HG03280 (cell line): Measurements from ENCODE around the gene NPIPB12.
"Not testable (repeated sequence)": the region's sequence is repeated elsewhere in the genome, so short reads cannot be mapped to it uniquely, and the experiment has no call there.

ENCODE experiments used
- ATAC-seq: cut with Tn5 transposase; IDR thresholded peaks from one replicate; pipeline ENCODE4 v1.9.1; 2021; ENCODE audit warnings: mild to moderate bottlenecking, moderate library complexity; ENCODE audit not compliant: unreplicated experiment

NPIPB12 gene

GRCh38 chr16:29506308-29506707 lies at the start of gene NPIPB12:
NPIPB12 (minus strand) TSS chr16:29506408.
- ATAC-seq, result not testable (repeated sequence)

DNA sequence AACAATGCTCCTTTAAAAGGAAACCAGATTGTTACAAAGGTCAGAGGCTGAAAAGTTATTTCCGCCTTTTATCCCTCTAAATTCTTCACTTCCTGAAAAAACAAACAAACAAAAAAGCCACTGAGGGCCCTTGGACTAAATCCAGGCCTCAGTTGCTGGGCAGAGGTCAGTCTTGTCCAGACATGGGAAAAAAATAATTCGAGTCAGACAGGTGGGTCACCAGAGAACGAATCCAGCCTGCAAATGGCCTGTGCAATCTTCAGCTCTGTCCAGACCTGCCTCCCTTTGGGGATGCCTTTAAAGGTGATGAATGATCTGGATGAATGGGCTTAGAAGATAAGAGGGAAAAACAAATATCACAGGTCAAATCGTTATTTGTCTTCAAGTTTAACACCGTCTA lies 15.3 kb upstream of the NPIPB12 start:
- not testable (repeated sequence) for ATAC-seq

DNA sequence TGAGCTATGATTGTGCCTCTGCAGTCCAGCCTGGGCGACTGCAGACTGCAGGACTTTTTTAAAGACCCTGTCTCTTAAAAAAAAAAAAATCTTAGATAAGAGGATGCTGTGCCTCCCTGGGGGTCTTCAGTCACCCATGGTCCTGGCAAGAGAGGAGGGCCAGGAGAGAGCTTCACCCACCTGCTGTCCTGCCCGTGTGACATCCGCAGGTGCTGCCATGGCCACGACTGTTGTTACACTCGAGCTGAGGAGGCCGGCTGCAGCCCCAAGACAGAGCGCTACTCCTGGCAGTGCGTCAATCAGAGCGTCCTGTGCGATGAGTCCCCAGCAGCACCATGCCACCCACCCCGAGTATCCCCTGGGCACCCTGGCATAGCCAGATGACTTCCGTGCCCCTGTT lies 23.9 kb downstream of the NPIPB12 start:
- not testable (repeated sequence) for ATAC-seq

DNA sequence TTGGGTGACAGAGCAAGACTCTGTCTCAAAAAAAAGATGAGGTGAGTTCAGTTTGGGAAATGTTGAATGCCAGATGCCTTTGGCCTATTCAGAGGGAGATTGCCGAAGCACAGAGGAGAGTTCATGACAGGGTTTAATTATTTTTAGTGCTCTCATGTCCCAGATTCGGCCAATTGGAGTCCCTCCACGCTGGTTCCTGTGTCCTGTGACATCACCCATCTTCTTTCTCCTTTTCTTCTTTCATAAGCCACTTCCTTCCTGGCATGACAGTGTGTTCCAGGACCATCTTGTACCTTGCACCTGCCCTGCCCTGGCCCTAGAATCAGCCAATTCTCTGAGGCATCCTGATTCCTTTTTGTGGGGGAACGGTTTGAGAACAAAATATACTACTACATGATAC lies 34.1 kb downstream of the NPIPB12 start:
- ATAC-seq, result not testable (repeated sequence)

DNA sequence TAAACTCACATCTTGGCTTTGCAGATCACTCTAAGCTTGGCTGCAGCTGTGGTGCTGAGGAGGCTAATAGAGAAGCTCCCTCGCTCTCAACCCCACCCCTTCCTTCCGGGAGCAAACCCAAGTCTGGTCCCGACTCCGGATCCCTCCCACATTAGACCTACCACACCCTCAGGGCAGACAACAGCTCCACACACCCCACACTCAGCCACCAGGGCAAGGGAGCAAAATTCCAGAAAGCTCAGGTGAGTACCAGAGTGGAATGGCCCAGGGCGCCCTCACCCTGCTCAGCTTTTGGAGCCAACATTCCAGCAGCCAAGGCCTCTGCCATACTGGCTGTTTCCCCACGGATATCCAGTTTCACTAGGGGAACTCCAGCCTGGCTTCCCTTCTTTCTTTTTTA lies 36.5 kb downstream of the NPIPB12 start:
- not testable (repeated sequence) for ATAC-seq

- ATAC-seq, result not testable (repeated sequence)
Observed at GRCh38 chr16:29467654-29468366, 38.4 kb downstream of the NPIPB12 start.

DNA sequence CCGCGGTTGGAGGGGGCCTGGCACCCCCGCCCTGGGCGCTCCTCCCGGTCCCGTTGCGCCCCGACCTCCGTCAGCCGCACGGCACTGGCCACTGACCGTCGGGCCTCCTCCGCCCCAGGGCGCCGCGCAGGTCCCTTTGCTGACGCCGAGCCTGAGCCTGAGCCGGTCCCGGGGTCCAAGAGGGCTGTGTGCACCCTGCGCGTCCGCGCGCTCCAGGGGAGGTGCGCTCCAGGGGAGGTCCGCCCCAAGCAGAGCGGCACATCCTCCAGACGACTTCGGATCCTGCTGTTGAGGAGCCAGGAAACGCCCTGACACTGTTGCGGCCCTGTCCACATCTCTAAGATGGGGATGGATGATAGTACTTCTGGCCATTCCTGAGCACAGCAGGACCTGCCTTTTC lies 39.3 kb downstream of the NPIPB12 start:
- ATAC-seq, result not testable (repeated sequence)

DNA sequence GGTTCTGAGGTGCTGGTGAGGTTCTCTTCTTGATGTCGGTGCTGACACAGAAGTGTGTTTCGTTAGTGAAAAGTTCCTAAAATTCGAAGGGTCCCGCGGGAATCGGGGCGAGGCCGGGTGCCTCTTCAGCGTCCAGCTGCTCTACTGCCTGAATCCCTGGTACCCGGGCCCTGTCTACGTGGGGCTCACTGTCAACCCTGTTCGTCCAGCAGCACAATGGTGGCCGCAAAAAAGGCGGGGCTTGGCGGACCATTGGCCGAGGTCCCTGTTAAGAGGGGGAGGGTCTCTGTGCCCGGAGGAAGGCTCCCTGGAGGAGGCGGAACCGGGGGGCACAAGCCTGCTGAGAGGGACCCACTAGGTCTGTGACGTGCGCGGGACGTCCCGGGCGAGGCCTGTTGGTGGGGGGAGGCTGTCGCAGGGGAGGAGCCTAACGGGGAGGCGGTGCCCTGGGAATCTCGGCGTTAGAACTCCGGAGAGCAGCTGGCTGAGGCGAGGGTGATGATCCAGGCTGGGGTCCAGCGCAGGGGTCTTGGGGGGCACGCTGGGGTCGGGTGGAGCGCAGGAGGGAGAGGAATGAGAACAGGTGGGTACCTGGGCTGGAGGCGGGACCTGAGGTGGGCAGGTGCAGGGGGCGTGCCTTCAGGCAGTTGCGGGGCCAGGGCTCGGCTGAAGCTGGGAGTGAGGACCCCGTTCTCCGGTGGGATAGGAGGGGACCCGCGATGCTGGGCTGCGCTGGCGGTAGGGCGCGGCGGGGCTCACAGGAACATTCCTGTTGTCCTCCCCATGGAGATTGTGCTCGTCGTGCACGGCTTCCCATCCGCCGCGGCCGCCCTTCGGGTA lies 40.0 kb downstream of the NPIPB12 start:
- not testable (repeated sequence) for ATAC-seq

- not testable (repeated sequence) for ATAC-seq
Observed at GRCh38 chr16:29460647-29461030, 45.6 kb downstream of the NPIPB12 start.

DNA sequence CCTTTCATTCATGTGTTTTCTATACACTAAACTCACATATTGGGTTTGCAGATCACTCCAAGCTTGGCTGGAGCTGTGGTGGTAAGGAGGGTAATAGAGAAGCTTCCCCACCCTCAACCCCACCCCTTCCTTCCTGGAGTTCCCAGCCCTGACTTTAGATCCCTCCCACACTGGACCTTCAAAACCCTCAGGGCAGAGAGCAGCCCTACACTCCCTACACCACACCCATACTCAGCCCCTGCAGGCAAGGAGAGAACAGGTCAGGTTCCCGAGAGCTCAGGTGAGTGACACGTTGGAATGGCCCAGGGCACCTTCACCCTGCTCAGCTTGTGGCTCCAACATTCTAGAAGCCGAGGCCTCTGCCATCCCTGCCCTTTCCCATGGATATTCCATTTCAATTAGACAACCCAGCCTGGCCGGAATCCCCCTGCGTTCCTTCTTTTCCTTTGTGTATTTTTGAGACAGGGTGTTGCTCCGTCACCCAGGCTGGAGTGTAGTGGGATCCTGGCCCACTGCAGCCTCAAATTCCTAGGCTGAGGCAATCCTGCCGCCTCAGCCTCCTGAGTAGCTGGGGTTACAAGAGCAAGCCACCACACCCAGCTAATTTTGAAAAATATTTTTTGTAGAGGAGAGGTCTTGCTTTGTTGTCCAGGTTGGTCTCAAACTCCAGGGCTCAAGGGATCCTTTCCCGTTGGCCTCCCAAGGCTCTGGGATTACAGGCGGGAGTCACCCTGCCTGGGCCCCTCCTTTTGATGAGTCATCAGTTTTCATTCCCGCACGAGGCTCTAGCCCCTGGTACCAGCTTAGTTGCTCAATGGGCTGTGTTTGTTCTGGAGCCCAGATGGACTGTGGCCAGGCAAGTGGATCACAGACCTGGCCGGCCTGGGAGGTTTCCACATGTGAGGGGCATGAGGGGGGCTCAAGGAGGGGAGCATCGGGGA lies 46.2 kb downstream of the NPIPB12 start, which contains the start of gene SULT1A4:
TSS of gene SULT1A4 (plus strand) at position 208 of the 941 bp plus-strand sequence. CDS start 1,473 bp downstream, outside the sequence.
- ATAC-seq, result not testable (repeated sequence)

DNA sequence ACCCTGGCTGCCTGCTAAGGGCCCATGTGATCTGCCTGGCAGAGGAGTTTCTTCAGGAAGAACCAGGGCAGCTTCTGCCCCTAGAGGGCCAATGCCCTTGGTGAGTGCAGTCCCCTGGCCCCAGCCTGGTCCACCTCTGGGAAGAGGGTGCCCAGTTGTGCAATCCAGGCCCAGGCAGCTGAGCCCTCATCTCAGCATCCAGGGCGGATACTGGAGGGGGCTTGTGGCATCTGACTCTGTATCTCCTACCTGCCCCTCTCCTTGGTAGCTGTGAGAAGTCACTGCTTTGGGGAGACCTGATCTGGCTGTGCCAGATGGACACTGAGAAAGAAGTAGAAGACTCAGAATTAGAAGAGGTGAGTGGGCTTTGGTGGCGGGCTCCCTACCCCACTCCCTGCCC lies 48.5 kb downstream of the NPIPB12 start:
- ATAC-seq, result not testable (repeated sequence)

DNA sequence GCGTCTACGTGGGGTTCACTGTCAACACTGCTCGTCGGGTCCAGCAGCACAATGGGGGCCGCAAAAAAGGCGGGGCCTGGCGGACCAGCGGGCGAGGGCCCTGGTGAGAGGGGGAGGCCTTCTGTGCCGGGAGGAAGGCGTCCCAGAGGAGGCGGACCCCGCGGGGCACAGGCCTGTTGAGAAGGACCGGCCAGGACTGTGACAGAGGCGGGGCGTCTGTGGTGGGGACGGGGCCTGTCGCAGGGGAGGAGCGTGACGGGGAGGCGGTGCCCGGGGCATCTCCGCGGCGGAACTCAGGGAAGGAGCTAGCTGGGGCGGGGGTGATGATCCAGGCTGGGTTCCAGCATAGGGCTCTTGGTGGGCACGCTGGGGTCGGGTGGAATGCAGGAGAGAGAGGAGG lies 51.4 kb downstream of the NPIPB12 start:
- peak; percentile 57 for ATAC-seq

DNA sequence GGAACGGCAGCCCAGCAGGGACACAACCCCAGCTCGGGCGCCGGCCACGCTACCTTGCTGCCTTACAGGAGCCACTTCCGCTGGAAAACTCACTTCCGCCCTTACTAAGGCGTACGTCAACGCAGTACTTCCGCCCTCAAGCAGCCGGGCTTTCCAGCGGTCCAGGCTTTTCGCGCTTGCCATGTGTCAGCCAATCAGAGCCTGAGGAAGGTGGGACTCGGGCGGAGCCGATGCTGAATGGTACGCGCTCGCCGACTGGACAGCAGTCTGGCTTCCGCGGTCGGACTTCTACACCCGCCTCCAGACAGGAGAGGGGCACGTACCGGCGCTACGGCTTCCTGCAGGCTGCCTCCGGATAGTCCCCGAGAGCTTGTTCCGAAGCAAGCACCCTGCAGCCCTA lies 51.9 kb downstream of the NPIPB12 start, which contains the start of the genes BOLA2 and SLX1B:
TSS of gene BOLA2 (minus strand) at position 83 of the 400 bp plus-strand sequence. CDS start 98 bp downstream, outside the sequence.
TSS of gene SLX1B (plus strand) at position 265 of the 400 bp plus-strand sequence.
- peak; percentile 87 for ATAC-seq

GRCh38 chr16:29453754-29454153 lies 52.5 kb downstream of the NPIPB12 start:
- ATAC-seq, result peak; percentile 8
